HG03135 (cell line): Measurements from ENCODE around the gene PDLIM5.
"Not testable (repeated sequence)": the region's sequence is repeated elsewhere in the genome, so short reads cannot be mapped to it uniquely, and the experiment has no call there.

Experiments
- ATAC-seq: cut with Tn5 transposase; IDR thresholded peaks from one replicate; pipeline ENCODE4 v1.9.1; 2021; ENCODE audit warnings: mild to moderate bottlenecking, moderate library complexity; ENCODE audit not compliant: unreplicated experiment

PDLIM5 gene, protein sequence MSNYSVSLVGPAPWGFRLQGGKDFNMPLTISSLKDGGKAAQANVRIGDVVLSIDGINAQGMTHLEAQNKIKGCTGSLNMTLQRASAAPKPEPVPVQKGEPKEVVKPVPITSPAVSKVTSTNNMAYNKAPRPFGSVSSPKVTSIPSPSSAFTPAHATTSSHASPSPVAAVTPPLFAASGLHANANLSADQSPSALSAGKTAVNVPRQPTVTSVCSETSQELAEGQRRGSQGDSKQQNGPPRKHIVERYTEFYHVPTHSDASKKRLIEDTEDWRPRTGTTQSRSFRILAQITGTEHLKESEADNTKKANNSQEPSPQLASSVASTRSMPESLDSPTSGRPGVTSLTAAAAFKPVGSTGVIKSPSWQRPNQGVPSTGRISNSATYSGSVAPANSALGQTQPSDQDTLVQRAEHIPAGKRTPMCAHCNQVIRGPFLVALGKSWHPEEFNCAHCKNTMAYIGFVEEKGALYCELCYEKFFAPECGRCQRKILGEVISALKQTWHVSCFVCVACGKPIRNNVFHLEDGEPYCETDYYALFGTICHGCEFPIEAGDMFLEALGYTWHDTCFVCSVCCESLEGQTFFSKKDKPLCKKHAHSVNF

DNA sequence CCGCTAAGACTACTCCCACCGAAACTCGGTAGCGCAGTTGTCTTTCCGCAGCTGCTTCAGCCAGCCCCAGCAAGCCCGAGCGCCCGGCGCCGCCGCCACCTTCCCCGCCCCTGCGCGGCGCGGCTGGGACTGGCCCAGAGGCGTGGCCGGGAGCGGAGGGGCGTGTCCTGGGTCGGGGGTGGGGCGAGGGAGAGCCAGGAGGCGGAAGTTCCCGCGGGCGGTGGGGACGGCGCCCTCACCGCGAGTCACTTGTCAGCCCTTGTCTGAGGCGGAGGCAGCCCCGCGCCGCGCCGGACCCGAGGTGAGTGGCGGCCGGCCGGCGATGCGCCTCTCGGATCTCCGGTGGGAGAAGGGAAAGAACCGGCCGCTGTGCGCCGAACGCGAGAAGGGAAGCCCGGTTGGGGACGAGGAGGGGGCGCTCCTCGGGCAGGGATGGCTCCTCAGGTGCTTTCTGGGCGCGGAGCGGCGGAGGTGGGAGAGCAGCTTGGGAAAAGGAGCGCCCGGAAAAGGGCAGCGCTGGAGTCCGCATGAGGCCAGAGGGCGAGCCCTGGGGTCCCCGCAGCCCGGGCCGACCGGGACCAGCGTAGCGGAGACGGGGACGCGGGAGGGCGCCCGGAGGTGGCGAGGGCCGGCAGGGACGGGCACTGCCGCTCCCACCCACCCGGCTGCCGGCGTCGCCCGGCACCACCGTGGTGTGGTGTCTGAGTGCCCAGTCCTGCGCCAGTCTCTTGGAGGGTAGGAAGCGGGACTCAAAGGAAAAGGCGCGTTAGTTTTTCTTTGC, at the start of gene PDLIM5:
Gene PDLIM5 (plus strand): TSS at position 248 of the 781 bp plus-strand sequence. CDS start 3,347 bp downstream, outside the sequence.
- peak; percentile 91 for ATAC-seq

DNA sequence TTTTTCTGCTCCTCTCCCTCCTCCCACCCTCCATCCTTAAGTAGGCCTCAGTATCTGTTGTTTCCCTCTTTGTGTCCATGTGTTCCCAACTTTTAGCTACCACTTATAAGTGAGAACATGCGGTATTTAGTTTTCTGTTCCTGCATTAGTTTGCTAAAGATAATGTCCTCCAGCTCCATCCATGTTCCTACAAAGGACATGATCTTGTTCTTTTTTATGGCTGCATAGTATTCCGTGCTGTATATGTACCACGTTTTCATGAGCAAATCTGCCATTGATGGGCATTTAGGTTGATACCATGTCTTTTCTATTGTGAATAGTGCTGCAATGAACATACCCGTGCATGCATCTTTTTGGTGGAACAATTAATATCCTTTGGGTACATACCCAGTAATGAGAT, 49.3 kb upstream of the PDLIM5 start:
- ATAC-seq: not testable (repeated sequence)

DNA sequence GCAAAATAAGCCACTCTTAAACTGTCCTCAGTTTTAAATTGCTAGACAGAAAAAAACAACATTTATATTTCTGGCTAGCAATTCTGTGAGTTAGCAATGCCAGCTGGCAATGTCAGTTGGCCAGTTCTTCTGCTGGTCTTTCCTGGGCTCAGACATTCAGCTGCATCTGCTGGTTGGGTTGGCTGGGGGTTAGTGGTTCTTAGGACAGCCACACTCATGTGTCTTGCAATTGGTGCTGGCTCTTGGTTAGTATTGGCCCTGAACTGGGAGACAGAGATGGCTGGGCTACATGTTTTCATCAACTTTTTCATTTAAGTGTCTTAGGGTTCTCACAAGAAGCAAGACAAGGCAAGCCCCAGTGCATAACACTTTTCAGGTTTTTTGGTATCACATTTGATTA, 48.0 kb upstream of the PDLIM5 start:
- no peak for ATAC-seq

DNA sequence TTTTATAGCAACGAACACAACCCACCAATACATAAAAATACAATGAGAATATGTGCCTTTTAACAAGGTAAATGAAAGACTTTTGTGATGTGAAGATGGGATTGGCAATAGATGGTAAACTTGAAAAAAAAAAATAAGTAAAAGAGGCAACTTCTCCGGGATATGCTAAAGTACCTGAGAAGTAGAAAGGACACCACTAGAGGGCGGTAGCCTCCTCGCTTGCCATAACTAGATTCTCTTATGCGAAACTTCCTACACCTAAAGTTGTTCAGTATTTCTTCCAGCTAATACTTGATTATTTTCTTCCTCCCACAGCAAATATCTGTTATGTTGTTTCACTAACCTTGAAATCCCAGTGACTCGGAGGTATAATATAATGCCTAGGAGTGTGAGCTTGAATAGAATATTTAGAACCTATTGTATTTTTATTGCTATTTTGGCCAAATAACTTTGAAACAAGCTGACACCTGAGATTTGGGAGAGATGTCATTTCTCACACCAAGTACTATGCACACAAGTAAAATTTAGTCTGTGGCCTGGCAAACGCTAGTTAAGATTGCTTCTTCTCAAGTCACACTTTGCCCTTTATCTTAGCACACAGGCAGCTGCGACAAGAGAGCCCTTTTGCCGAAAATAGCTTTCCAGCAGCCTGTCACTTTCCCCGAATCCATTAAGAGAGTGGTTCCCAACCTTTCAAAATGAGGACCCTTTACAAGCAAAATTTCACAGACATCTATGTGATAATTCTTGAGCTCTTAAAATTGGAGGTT, 44.9 kb upstream of the PDLIM5 start:
- ATAC-seq: peak; percentile 77

DNA sequence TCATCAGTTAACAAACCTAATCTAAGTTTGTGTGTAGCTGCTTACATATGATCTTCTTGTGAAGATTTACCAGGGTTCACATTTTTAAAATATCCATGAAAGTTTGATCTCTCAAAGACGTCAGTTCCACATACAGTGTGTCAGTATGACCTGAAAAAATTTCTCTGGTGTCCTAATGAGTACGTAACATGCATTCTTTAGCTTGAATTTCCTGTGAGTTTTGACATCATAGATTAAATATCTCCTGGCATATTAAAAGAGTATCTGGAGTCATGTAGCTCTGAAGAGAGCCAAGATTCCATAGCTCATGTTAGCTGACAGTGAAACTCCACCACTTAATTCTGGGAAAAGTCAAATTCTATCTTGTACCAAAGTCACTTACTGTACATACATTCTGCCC, 43.9 kb upstream of the PDLIM5 start:
- ATAC-seq: no peak

DNA sequence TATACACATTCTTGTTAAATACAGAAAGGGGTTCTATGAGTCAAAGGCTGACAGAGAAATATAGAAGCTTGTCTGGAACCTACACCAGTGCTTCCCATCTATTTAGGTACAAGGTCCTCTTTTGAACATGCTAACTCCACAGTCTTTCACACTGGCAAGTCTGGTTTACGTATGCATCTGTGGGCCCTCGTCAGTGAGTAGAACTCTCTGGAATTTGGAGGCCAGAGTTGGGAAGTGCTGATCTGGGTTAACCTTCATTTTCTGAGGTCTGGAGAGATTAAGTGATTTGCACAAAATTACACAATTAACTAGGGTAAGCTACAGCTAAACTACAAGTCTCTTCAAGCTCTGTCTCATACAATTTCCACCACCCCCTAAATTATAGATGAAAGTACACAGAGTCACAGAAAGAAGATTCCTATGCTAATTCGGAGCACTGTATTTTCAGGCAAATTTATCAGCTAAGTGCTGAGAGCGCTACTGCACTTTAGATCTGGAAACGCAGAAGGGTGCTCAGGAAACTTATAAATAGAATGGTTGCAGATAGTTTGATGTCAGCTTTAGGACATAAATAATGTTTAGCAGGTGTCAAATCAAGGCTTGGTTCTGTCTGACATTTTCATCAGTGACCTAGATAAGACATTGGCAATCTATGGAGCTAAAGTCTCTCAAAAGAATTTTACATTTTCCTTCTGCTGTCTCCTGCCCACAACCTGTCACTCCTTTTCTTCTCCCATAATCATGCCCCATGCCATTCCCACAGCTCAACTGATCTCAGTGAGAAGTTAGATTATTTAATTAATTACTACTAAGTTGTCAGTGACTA, 43.0 kb upstream of the PDLIM5 start:
- ATAC-seq: no peak

DNA sequence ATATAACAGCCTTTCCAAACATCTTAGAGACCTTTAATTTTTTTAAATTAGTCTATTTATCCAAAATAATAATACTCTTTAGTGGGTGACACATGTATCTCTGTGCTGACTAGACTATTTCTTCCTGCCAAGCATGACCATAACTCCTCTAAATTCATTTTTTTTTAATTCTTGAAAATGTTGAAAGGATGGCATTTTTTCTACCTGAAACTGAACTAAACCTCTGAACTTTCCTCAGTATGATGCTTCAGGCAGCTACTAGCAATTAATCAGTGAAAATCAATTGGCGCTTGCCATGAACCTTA, 42.4 kb upstream of the PDLIM5 start:
- ATAC-seq: no peak

DNA sequence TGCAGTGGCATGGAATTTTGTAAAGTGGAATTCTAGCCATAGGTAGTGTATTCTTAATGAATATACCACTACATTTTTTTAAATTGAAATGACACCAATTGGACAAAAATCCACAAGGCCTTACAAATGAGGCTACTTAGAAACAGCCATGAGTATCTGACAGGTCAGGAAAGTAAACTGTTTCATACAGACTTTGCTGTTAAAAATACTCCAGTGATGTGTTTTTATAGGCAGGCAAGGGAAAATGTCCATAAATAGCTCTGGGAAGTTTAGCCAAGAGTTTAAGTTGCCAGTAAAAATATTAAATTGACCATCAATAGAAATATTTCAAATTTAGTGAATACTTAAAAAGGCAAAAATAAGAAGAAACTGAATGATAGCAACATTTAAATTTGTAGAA, 41.8 kb upstream of the PDLIM5 start:
- no peak for ATAC-seq

DNA sequence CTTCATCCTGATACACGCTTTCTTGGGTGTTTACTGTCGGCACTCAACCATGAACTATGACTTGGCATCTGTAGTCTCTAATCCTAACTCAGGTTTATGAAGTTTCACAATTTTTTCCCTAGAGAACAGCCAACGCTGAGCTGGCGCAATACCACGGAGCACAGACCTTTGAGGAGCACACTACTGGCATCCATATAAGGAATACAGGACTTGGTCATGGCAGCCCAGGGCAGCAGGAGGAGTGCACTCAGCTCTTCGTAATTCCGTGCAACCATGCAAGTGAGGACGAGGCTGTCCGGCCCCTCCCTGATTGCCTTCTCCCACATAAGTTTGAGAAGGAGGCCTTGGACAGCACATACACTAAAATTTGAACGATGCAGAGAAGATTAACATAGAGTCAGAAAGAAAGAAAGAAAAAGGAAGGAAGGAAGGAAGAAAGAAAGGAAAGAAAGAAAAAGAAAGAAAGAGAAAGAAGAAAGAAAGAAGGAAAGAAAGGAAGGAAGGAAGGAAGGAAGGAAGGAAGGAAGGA, 41.0 kb upstream of the PDLIM5 start:
- ATAC-seq: no peak

DNA sequence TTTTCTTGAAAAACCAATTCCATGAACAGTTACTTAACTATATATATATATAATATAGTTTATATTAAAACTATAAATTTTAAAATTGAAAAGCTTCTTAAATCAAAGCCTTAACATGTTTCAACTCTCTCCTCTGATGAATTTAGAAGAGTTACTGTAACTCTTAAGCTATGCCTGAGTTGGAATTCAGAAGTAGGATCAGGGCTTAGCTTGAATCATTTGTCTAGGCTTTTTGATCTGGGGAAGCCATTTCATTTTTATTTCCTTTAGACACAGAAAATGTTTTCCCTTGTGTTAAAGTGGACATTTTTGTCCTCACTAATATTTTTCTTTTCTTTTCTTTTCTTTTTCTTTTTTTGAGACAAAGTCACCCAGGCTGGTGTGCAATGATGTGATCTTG, 40.4 kb upstream of the PDLIM5 start:
- no peak for ATAC-seq

DNA sequence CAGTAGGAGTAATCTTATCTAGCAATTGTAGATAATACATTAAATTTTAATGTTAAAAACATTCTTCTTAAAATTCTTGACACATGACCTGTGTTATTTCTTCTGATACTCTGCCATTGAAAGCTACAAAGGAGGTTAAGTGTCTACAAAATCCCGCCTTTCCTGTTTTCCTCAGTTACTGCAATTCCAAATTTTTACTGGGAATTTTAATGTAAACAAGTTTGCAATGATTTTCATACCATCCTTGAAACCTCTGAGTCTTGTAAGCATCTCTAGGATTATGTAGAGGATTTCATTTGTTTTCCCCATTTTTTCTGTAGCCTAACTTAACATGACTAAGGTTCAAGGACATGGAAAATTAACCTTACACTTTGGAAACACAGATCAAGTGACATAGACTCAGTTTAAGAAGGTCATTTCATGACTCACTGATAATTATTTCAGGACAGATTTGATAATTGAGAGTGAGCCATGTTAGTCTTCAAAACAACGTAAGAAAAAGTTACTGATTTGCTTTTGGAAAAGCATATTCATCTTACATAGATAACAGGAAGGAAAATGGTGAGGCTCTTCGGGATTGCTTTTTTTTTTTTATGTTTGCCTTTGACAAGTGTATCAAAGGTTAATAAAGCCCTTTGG, 39.6 kb upstream of the PDLIM5 start:
- ATAC-seq: no peak

DNA sequence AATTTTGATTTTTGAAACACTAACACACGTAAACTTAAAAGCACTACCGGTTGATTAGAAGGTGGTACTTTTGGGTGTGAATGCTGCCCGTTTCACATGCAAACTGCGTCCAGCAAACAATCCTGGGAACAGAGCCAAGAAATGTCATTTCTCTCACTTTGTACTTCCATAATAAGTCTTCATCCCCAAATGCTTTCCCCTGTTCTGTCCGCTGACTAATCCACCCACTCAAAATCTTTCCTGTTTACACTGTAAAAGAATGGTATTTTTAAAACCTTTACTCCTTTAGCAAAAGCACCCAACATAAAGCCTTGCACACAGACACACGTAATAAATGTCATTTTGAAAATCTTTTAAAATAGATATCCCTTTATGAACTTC, 39.1 kb upstream of the PDLIM5 start:
- no peak for ATAC-seq

DNA sequence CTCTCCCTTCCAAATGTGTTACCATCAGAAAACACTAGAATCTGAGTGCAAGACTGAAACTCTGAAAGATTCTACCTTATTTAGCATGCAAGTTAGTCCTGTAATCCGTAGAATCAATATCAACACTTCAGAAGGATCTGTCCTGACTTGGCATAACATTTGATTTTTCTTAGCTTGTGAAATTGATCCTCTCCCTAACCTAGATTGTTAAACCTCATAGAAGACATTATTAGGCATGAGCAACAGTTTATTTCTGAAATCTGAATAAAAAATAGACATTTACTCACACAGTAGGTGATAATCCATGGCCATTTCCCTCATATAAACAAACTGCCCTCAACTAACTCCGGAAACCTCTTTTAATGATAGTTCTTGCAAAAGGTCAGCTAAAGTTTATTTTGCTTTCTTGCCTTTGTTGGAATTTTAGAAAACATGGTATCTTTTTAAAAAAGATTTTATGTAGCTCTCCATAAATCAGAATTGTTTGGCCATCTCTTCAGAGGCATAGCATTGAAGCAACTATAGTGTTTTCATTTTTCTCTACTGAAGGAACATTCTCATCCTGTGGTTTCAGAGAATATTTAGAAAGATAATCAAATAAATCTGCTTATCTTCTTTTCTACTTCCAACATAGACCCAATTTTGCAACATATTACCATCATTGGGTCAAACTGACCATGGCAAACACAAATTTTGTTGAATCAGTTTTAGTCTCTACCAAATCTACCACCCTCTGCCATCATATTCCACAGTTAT, 38.5 kb upstream of the PDLIM5 start:
- no peak for ATAC-seq

DNA sequence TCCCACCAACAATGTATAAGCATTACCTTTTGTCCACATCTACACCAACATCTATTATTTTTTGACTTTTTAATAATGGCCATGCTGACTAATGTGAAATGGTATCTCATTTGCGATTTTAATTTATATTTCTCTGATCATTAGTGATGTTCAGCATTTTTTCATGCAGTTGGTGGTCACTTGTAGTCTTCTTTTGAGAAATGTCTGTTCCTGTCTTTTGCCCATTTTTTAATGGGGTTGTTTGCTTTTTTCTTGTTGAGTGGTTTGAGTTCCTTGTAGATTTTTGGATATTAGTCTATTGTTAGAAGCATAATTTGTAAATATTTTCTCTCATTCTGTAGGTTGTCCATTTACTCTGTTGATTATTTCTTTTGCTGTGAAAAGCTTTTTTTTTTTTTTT, 36.8 kb upstream of the PDLIM5 start:
- ATAC-seq: no peak

DNA sequence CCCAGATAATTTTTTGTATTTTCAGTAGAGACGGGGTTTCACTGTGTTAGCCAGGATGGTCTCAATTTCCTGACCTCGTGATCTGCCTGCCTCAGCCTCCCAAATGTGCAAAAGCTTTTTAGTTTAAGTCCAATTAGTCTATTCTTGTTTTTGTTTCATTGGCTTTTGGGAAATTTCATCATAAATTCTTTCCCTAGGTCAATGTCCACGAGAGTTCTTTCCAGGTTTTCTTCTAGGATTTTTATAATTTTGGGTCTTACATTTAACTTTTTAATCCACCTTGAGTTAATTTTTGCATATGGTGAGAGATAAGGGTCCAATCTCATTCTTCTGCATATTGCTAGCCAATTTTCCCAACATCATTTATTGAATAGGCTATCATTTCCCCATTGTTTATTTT, 36.3 kb upstream of the PDLIM5 start:
- ATAC-seq: no peak

DNA sequence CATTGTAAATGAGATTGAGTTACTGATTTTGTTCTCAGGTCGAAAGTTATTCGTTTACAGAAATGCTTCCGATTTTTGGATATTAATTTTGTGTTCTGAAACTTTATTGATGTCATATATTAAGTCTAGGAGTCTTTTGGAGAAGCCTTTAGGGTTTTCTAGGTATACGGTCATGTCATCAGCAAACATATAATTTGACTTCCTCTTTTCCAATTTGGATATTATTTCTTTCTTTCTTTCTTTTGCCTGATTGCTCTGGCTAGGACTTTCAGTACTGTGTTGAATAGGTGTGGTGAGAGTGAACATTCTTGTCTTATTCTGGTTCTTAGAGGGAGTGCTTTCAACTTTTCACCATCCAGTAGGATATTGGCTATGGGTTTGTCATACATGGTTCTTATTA, 35.4 kb upstream of the PDLIM5 start:
- no peak for ATAC-seq

DNA sequence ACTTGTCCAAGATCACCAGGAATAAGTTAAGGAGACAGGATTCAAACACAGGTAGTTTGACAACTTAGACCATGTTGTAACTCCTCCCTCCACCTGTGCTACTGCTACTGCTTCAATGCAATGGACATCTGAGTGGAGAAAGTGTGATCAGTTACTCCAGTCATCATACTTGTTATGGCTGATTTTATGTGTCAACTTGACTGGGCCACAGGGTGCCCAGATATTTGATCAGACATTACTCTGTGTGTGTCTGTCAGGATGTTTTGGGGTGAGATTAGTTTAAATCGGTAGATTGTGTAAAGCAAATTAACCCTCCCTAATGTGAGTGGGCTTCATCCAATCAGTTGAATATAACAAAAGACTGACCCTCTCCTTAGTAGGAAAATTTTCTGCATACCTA, 34.8 kb upstream of the PDLIM5 start:
- ATAC-seq: no peak

DNA sequence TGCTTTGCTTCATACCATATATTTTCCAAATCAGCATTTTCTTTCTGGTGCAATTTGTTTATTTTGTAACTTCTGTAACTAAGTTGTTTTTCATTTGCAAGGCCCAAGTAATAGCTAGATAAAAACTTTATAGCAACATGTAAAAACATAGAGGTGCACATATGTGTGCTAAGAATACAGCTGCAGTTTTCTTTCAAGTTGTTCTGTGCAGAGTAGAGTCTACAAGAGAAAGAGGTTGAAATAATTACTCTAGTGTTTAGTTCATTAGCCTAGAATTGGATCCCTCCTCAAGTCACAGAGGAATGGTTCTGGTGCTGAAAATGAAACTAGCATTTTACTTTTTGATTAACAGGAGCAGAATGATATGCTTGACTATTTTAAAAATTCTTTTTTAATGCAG, 32.2 kb upstream of the PDLIM5 start:
- ATAC-seq: no peak

DNA sequence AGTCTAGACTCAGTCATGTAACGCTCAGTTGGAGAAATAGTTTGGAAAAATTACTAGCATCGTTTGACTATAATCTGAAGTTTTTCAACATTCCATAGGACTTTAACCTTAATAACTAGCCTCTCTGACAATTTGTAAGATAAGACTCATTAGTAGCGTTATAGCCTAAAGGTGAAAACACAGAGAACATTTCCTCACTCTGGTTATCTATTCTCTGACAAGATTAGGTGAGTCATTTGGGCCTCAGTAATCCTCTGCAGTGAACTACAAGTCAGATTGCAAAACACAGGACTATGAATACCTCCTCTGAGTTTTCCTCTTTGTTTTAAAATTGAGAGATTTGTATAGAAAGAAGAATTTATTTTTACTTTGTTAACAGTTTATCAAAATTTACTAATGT, 31.8 kb upstream of the PDLIM5 start:
- ATAC-seq: no peak
